ENCODE data around the gene NRP2. TPM values are rescaled to one million over a fixed set of nuclear protein-coding genes. Genes with fewer than 3 reads are reported as not detected.

NRP2 gene
- total RNA-seq, 1 donor from 2014 or later: 27.8 TPM

- no peaks in the 10 kb centered on the region for H4K20me1 ChIP-seq (ENCODE audit: low read depth)
- Mint-ChIP-seq H3K9me3 (peaks cover 3% of the 10 kb centered on the region), H3K27me3 (ENCODE audit: insufficient read depth, low read depth) (no peaks in the 10 kb centered on the region), H3K27ac (no peak overlapping the region), H3K4me3 (no peak overlapping the region), H3K4me1 (peaks cover 29% of the 10 kb centered on the region), H3K36me3 (no peaks in the 10 kb centered on the region)
- no peak for TF ChIP-seq CTCF (IDR thresholded peaks at IDR 0.05)
- no peak for TF ChIP-seq EZH2 (IDR thresholded peaks at IDR 0.05)
- no peak for TF ChIP-seq EZH2phosphoT487 (IDR thresholded peaks at IDR 0.05)
- no peak overlapping the region for H2AFZ ChIP-seq (replicated peaks)
- H3K4me3 ChIP-seq: no peak overlapping the region
- no peak overlapping the region for H3K27ac ChIP-seq
- no peak overlapping the region for H3K4me2 ChIP-seq
- no peaks in the 10 kb centered on the region for H3K9me3 ChIP-seq (ENCODE audit: low read depth)
- DNase-seq (ENCODE audit: low spot score): no peak
- H3K27me3 ChIP-seq: no peaks in the 10 kb centered on the region
- no peaks in the 10 kb centered on the region for H3F3A ChIP-seq (ENCODE audit: low read depth)
- H3K79me2 ChIP-seq (ENCODE audit: low read depth): no peaks in the 10 kb centered on the region
- H3K9ac ChIP-seq: no peak overlapping the region
- peaks cover 6% of the 10 kb centered on the region for H3K4me1 ChIP-seq
- H3K36me3 ChIP-seq: no peaks in the 10 kb centered on the region
Measured at GRCh38 chr2:205780645-205781044, 98.3 kb downstream of the NRP2 start.

- Histone ChIP-seq H3K4me3 (no peak overlapping the region), H3K27me3 (no peaks in the 10 kb centered on the region), H3K79me2 (ENCODE audit: low read depth) (no peaks in the 10 kb centered on the region), H3K27ac (no peak overlapping the region), H3F3A (ENCODE audit: low read depth) (no peaks in the 10 kb centered on the region), H3K9me3 (ENCODE audit: low read depth) (no peaks in the 10 kb centered on the region), H3K36me3 (no peaks in the 10 kb centered on the region), H4K20me1 (ENCODE audit: low read depth) (no peaks in the 10 kb centered on the region), H2AFZ (replicated peaks) (no peak overlapping the region), H3K9ac (no peak overlapping the region), H3K4me1 (peaks cover 6% of the 10 kb centered on the region), H3K4me2 (no peak overlapping the region)
- Mint-ChIP-seq H3K27ac (no peak overlapping the region), H3K36me3 (no peaks in the 10 kb centered on the region), H3K9me3 (peaks cover 3% of the 10 kb centered on the region), H3K4me1 (peaks cover 27% of the 10 kb centered on the region), H3K27me3 (ENCODE audit: insufficient read depth, low read depth) (no peaks in the 10 kb centered on the region), H3K4me3 (no peak overlapping the region)
- DNase-seq (ENCODE audit: low spot score): no peak
- no peak for TF ChIP-seq EZH2phosphoT487 (IDR thresholded peaks at IDR 0.05)
- no peak for TF ChIP-seq EZH2 (IDR thresholded peaks at IDR 0.05)
- TF ChIP-seq CTCF (IDR thresholded peaks at IDR 0.05): no peak
Measured at GRCh38 chr2:205781244-205781931, 99.1 kb downstream of the NRP2 start.

GRCh38 chr2:205782941-205783340 is 100.6 kb downstream of the NRP2 start:
- DNase-seq (ENCODE audit: low spot score): no peak
- TF ChIP-seq EZH2 (IDR thresholded peaks at IDR 0.05): no peak
- TF ChIP-seq EZH2phosphoT487 (IDR thresholded peaks at IDR 0.05): no peak
- no peak for TF ChIP-seq CTCF (IDR thresholded peaks at IDR 0.05)
- no peak overlapping the region for H2AFZ ChIP-seq (replicated peaks)
- no peak overlapping the region for H3K27ac ChIP-seq
- no peak overlapping the region for H3K4me3 ChIP-seq
- H3K9ac ChIP-seq: no peak overlapping the region
- no peaks in the 10 kb centered on the region for H3K9me3 ChIP-seq (ENCODE audit: low read depth)
- peaks cover 6% of the 10 kb centered on the region for H3K4me1 ChIP-seq
- Mint-ChIP-seq H3K4me1 (peaks cover 23% of the 10 kb centered on the region), H3K4me3 (no peak overlapping the region), H3K27me3 (ENCODE audit: insufficient read depth, low read depth) (no peaks in the 10 kb centered on the region), H3K36me3 (no peaks in the 10 kb centered on the region), H3K9me3 (peaks cover 3% of the 10 kb centered on the region), H3K27ac (no peak overlapping the region)
- H3F3A ChIP-seq (ENCODE audit: low read depth): no peaks in the 10 kb centered on the region
- H3K79me2 ChIP-seq (ENCODE audit: low read depth): no peaks in the 10 kb centered on the region
- no peak overlapping the region for H3K4me2 ChIP-seq
- no peaks in the 10 kb centered on the region for H3K27me3 ChIP-seq
- H4K20me1 ChIP-seq (ENCODE audit: low read depth): no peaks in the 10 kb centered on the region
- no peaks in the 10 kb centered on the region for H3K36me3 ChIP-seq
